Endothelial cell (in vitro differentiated cells): ENCODE measurements around the gene ILDR1. TPM values are rescaled to one million over a fixed set of nuclear protein-coding genes. Genes with fewer than 3 reads are reported as not detected.

Experiments
- DNase-seq: peaks from one replicate; pipeline ENCODE4 v3.0.0; 2021; ENCODE audit warnings: low spot score
- H3K27ac Mint-ChIP-seq: one replicate; pipeline ENCODE4 v1.8.0; 2021; ENCODE audit warnings: mixed read lengths, inconsistent platforms; ENCODE audit not compliant: unreplicated experiment
- H3K27me3 Mint-ChIP-seq: one replicate; pipeline ENCODE4 v1.8.0; 2021; ENCODE audit warnings: mild to moderate bottlenecking, moderate library complexity, mixed read lengths, inconsistent platforms; ENCODE audit not compliant: unreplicated experiment
- H3K36me3 Mint-ChIP-seq: one replicate; pipeline ENCODE4 v1.8.0; 2021; ENCODE audit warnings: mild to moderate bottlenecking, low read depth, mixed read lengths, inconsistent platforms; ENCODE audit not compliant: unreplicated experiment
- H3K4me1 Mint-ChIP-seq: one replicate; pipeline ENCODE4 v1.8.0; 2021; ENCODE audit warnings: mild to moderate bottlenecking, mixed read lengths, inconsistent platforms; ENCODE audit not compliant: unreplicated experiment
- H3K4me3 Mint-ChIP-seq: one replicate; pipeline ENCODE4 v1.8.0; 2021; ENCODE audit warnings: mild to moderate bottlenecking, mixed read lengths, inconsistent platforms; ENCODE audit not compliant: unreplicated experiment
- H3K9me3 Mint-ChIP-seq: one replicate; pipeline ENCODE4 v1.8.0; 2021; ENCODE audit warnings: mixed read lengths, inconsistent platforms; ENCODE audit not compliant: unreplicated experiment
- CTCF ChIP-seq: fragments of 200-600 bp; sonication (generic); IDR thresholded peaks from one replicate; pipeline ENCODE4 v1.5.0; 2021; ENCODE audit warnings: antibody characterized with exemption; ENCODE audit not compliant: unreplicated experiment
- total RNA-seq: library from RNA; stranded (reverse); fragmentation: NEBNext Ultra II Directional; extraction: Animal tissue kit (Norgen Biotek cat#: 25700); gene quantifications from one replicate; pipeline ENCODE4 v1.2.1, GENCODE V29; 2021; ENCODE audit not compliant: unreplicated experiment

Gene ILDR1
- total RNA-seq, 1 donor from 2014 or later: not detected

DNA sequence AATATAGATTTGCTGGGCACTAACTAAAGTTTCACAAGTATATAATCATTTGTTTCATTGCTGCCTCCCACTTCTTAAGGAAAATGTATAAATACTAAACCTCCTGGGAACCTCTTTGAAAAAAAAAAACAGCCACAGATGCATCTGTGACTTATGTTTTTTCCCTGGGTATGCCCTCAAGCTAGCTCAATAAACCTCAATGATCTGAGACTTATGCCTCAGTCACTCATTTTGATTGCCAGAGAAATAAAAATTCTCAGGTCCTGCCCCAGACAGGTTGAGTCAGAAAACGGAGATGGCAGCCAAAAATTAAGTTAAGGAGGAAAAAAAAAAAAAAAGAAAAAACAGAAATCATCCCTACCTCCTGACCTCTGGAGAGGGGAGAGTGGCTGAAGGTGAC is 22.1 kb downstream of the ILDR1 start:
- no peak overlapping the region for H3K4me3 Mint-ChIP-seq
- no peak for TF ChIP-seq CTCF
- H3K27me3 Mint-ChIP-seq: peaks cover 7% of the 10 kb centered on the region
- peaks cover 5% of the 10 kb centered on the region for H3K36me3 Mint-ChIP-seq
- H3K4me1 Mint-ChIP-seq: peaks cover 51% of the 10 kb centered on the region
- no peaks in the 10 kb centered on the region for H3K9me3 Mint-ChIP-seq
- no peak overlapping the region for H3K27ac Mint-ChIP-seq
- DNase-seq: no peak

GRCh38 chr3:121998611-121999473 is 23.2 kb downstream of the ILDR1 start:
- no peak for TF ChIP-seq CTCF
- Mint-ChIP-seq H3K4me1 (peaks cover 40% of the 10 kb centered on the region), H3K27me3 (peaks cover 7% of the 10 kb centered on the region), H3K9me3 (no peaks in the 10 kb centered on the region), H3K27ac (no peak overlapping the region), H3K4me3 (no peak overlapping the region), H3K36me3 (peaks cover 5% of the 10 kb centered on the region)
- DNase-seq: no peak

DNA sequence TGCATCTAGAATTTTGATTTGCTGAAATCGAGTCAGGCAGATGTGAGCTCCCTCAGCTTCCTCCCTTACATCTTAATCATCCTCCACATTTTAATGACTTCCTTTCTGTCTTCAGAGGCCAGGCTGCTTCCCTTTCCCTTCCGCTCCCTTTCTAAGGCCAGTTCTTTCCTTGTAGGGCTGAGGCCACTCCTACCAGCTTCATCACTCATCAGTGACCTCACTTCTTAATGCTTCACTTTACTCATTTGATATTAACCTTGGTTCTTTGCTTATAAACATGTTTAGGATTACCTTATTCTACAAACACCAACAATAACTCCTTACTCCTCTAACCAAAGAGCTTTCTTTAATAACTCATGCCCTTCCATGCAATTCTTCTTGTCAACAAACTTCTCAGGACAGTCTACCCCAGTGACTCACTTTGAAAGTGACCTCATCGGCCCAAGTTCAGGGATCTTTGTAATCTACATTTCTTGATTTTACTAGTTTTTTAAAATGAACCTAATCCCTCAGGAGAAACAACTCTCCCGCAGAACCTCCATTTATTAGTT is 23.9 kb downstream of the ILDR1 start:
- Mint-ChIP-seq H3K27ac (peak overlapping the region; percentile 66), H3K4me3 (peak overlapping the region; percentile 10), H3K36me3 (peaks cover 5% of the 10 kb centered on the region), H3K27me3 (peaks cover 7% of the 10 kb centered on the region), H3K9me3 (no peaks in the 10 kb centered on the region), H3K4me1 (peaks cover 33% of the 10 kb centered on the region)
- TF ChIP-seq CTCF: no peak
- DNase-seq: peak; percentile 22

- Mint-ChIP-seq H3K9me3 (no peaks in the 10 kb centered on the region), H3K27me3 (peaks cover 7% of the 10 kb centered on the region), H3K36me3 (peaks cover 5% of the 10 kb centered on the region), H3K4me1 (peaks cover 29% of the 10 kb centered on the region), H3K27ac (no peak overlapping the region), H3K4me3 (no peak overlapping the region)
- no peak for DNase-seq
- no peak for TF ChIP-seq CTCF
These were observed 24.7 kb downstream of the ILDR1 start for GRCh38 chr3:121997372-121997771.

DNA sequence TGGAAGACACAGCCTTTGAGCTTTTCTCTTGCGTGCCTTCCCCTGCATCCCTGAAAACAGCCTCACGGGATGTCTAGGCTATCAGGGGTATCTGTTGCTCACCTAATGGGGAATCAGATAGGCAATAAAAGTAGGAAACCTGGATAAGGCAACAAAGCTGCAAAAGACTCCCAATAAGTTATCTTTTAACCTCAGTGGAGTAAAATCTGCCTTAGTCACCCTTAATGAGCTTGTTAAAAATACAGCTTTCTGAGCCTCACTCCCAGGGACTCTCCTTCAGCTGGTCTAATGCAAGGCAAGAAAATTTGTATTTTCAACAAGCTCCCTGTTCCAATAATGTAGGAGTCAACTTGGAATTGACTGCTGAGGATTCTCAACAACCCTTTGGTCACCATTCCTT is 25.6 kb downstream of the ILDR1 start:
- Mint-ChIP-seq H3K4me1 (peaks cover 29% of the 10 kb centered on the region), H3K4me3 (no peak overlapping the region), H3K27me3 (peaks cover 7% of the 10 kb centered on the region), H3K36me3 (peaks cover 5% of the 10 kb centered on the region), H3K9me3 (no peaks in the 10 kb centered on the region), H3K27ac (no peak overlapping the region)
- no peak for TF ChIP-seq CTCF
- no peak for DNase-seq
